ENCODE measurements around the gene OSCP1.

Gene OSCP1

GRCh38 chr1:36398370-36398977 is 51.8 kb downstream of the OSCP1 start:
- in situ Hi-C loops (cut with HindIII; ENCODE audit: low pct_ligation_motif_present, low sequenced_read_pairs): no loop called here
- no peak for DNase-seq
- H3K4me3 ChIP-seq (ENCODE audit: low read depth, low read length): no peak overlapping the region
- H3K27ac ChIP-seq: peak overlapping the region; percentile 94
- peaks cover 7% of the 10 kb centered on the region for H3K36me3 ChIP-seq (replicated peaks)
- H3K27me3 ChIP-seq (replicated peaks): no peaks in the 10 kb centered on the region
- TF ChIP-seq CTCF (IDR thresholded peaks at IDR 0.05; ENCODE audit: low read depth, low read length, missing control alignments): no peak

DNA sequence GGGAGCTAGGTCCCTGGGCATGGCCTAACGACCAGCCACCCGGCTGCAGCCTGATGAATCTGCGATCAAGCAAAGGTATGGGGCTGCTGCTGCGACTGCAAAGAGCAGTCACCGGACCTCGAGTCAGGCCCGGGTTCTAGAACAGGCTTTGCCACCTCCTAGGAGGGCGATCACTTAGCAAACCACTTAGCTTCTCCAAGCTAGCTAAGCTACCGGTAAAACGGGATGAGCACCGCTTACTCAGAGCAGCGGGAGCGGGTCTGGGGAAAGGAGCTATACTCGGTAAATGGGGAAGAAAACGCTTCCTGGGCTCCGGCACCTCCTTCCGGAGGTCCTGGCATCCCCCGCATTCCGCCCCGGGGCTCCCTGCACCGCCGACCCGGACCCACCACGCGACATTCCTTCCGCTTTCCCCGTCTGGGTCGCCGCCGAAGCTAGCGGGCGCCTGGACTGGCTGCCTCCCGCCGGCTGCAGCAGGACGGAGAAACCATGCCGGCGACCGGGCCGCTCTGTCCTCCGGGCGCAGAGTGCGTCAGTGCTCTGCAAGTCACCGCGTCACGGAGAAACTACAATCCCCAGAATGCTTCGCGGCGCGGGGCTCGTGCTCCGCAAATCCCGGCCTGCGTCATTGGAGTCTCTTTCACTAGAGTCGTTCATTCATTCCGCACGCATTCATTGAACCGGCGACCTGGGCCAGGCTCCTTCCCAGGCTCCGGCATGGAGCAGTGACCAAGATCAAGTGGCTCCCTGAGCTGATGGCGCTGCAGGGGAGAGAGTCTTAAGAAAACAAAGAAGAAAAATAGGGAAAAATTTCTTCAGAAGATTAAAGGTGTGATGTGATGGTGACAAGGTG is 52.6 kb downstream of the OSCP1 start, which contains the start of gene LSM10:
LSM10 (minus strand) TSS at position 531 of the 853 bp plus-strand sequence. CDS start 3,779 bp downstream, outside the sequence.
- DNase-seq: peak; percentile 94
- Histone ChIP-seq H3K27me3 (replicated peaks) (no peaks in the 10 kb centered on the region), H3K27ac (peak within 1 kb of the TSS; percentile 94), H3K36me3 (replicated peaks) (peaks cover 15% of the 10 kb centered on the region), H3K4me3 (ENCODE audit: low read depth, low read length) (peak within 1 kb of the TSS; percentile 92)
- TF ChIP-seq CTCF (IDR thresholded peaks at IDR 0.05; ENCODE audit: low read depth, low read length, missing control alignments): no peak
- in situ Hi-C loops (cut with HindIII; ENCODE audit: low pct_ligation_motif_present, low sequenced_read_pairs): no loop called here

DNA sequence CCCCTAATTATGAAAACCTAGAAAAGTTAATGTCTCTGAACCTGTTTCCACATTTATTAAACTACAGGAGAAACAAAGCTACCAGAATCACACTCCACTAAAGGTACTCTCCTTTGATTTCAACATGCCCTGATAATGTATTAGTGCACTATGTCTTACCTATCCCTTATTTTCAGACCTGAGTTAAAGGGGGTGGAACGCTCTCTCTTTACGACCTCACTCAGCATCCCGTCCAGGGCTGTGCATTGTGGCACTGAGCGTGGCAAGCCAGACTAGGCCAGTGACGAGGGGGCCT is 53.2 kb downstream of the OSCP1 start:
- Histone ChIP-seq H3K27me3 (replicated peaks) (no peaks in the 10 kb centered on the region), H3K4me3 (ENCODE audit: low read depth, low read length) (peak overlapping the region; percentile 92), H3K36me3 (replicated peaks) (peaks cover 18% of the 10 kb centered on the region), H3K27ac (peak overlapping the region; percentile 94)
- TF ChIP-seq CTCF (IDR thresholded peaks at IDR 0.05; ENCODE audit: low read depth, low read length, missing control alignments): no peak
- no peak for DNase-seq
- in situ Hi-C loops (cut with HindIII; ENCODE audit: low pct_ligation_motif_present, low sequenced_read_pairs): no loop called here

- Histone ChIP-seq H3K36me3 (replicated peaks) (peaks cover 22% of the 10 kb centered on the region), H3K27ac (no peak overlapping the region), H3K4me3 (ENCODE audit: low read depth, low read length) (no peak overlapping the region), H3K27me3 (replicated peaks) (no peaks in the 10 kb centered on the region)
- TF ChIP-seq CTCF (IDR thresholded peaks at IDR 0.05; ENCODE audit: low read depth, low read length, missing control alignments): no peak
- no peak for DNase-seq
- in situ Hi-C loops (cut with HindIII; ENCODE audit: low pct_ligation_motif_present, low sequenced_read_pairs): no loop called here
Observed at GRCh38 chr1:36396359-36396758, 53.9 kb downstream of the OSCP1 start.

GRCh38 chr1:36393686-36394085 is 56.6 kb downstream of the OSCP1 start:
- Histone ChIP-seq H3K4me3 (ENCODE audit: low read depth, low read length) (no peak overlapping the region), H3K27ac (no peak overlapping the region), H3K36me3 (replicated peaks) (peaks cover 25% of the 10 kb centered on the region), H3K27me3 (replicated peaks) (no peaks in the 10 kb centered on the region)
- no peak for DNase-seq
- in situ Hi-C loops (cut with HindIII; ENCODE audit: low pct_ligation_motif_present, low sequenced_read_pairs): no loop called here
- no peak for TF ChIP-seq CTCF (IDR thresholded peaks at IDR 0.05; ENCODE audit: low read depth, low read length, missing control alignments)

Data from brain microvascular endothelial cell (primary cell).